Testis (tissue), 3 donors: ENCODE results near the gene RGS3. TPM values are rescaled to one million over a fixed set of nuclear protein-coding genes. Genes with fewer than 3 reads are reported as not detected.

Experiments used
- DNase-seq: peaks from one replicate; pipeline ENCODE4 v3.0.0-alpha.2; 2019
- H3K27ac ChIP-seq, 2 donors: fragments of 200-600 bp; sonication (generic); one replicate each; pipeline ENCODE4 v1.5.1; 2019
- H3K27me3 ChIP-seq: fragments of 200-600 bp; sonication (generic); one replicate; pipeline ENCODE4 v1.5.1; 2019
- H3K36me3 ChIP-seq: fragments of 200-600 bp; sonication (generic); one replicate; pipeline ENCODE4 v1.5.1; 2017; ENCODE audit warnings: low read depth; ENCODE audit errors: missing control alignments
- H3K4me1 ChIP-seq: fragments of 200-600 bp; sonication (generic); one replicate; pipeline ENCODE4 v1.5.1; 2019
- H3K4me3 ChIP-seq, 2 donors: fragments of 200-600 bp; sonication (generic); one replicate each; pipeline ENCODE4 v1.5.1; 2017 to 2019
- H3K9me3 ChIP-seq: fragments of 200-600 bp; sonication (generic); one replicate; pipeline ENCODE4 v1.5.1; 2017
- POLR2A ChIP-seq: fragments of 450-650 bp; IDR thresholded peaks from one replicate; pipeline ENCODE4 v1.6.1; 2017; ENCODE audit warnings: antibody characterized with exemption, mild to moderate bottlenecking, moderate library complexity
- WGBS, 2 donors: methylation state at CpG; one replicate each; pipeline ENCODE4 v1.1.5; 2018; 5-methylcytosine and 5-hydroxymethylcytosine counted together
- intact Hi-C: fragments of 100-400 bp; cut with DNase I; formaldehyde crosslinking; loops from one replicate; pipeline ENCODE4 v1.15.1; 2023; ENCODE audit warnings: low total_unique reads
- polyA plus RNA-seq: library from polyadenylated mRNA; stranded (reverse); fragments of 350-450 nt; fragmentation: Illumina TruSeq; extraction: RNeasy Lipid Tissue Mini Kit (QIAGEN cat#74804); gene quantifications from one replicate; pipeline ENCODE4 v1.2.3, GENCODE V29; 2014; ENCODE audit warnings: low read depth, low replicate concordance; ENCODE audit not compliant: insufficient read depth
- total RNA-seq, 2 donors: library from RNA; depleted of rRNA; stranded (reverse); fragments of >200 nt; gene quantifications; one replicate each; pipeline ENCODE4 v1.2.3, GENCODE V29; 2016
- TF ChIP-seq, protein P1 (sequence below), 3 experiments: fragments of 450-650 bp in 2 of 3; fragments of 200-600 bp in 1 of 3; sonication (generic) in 1 of 3; IDR thresholded peaks; one replicate each; pipeline ENCODE4 v1.5.1; 2016 to 2019; ENCODE audit warnings: antibody characterized with exemption in 3 of 3, mild to moderate bottlenecking in 2 of 3, moderate library complexity in 1 of 3

The RGS3 gene
- total and polyA plus RNA-seq, 3 donors from 2014 or later: 84.8 to 125 (median 119) TPM

DNA sequence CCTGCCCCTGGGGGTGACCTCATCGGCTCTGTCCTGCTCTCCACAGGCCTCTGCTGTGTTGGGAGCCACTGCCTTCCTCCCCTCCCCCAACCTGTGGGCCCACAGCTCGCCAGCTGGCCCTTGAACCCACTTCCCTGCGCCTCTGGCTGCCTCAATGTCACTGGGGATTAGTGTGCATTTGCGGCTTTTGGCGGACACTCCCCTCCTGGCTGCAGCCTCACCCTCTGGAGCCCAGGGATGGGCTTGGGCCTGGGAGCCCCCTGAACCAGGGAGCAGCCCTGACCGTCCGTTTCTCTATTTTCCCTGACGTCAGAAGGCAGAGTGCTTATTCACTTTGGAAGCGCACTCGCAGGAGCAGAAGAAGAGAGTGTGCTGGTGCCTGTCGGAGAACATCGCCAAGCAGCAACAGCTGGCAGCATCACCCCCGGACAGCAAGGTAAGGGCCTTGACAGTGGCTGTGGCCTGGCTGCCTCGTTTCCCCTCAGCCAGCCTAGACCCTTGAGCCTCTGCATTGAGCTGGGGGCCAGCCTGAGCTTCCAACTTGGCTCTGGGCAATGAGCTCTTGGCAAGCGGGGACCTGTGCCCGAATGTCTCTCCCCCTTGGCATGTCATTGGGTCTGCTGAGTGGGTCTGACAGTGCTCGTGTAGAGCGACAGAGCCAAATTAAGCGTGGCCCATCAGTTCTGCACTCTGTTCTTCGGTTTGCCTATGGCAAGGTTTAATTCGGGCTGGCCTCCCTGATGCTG is 73.1 kb downstream of the RGS3 start:
- Histone ChIP-seq H3K27me3 (no peaks in the 10 kb centered on the region), H3K36me3 (no peaks in the 10 kb centered on the region), H3K4me1 (peaks cover 22% of the 10 kb centered on the region), H3K27ac (peak overlapping the region in 1 of 2 donors; percentile 69), H3K9me3 (no peaks in the 10 kb centered on the region), H3K4me3 (no peak overlapping the region)
- TF ChIP-seq, protein P1, sequence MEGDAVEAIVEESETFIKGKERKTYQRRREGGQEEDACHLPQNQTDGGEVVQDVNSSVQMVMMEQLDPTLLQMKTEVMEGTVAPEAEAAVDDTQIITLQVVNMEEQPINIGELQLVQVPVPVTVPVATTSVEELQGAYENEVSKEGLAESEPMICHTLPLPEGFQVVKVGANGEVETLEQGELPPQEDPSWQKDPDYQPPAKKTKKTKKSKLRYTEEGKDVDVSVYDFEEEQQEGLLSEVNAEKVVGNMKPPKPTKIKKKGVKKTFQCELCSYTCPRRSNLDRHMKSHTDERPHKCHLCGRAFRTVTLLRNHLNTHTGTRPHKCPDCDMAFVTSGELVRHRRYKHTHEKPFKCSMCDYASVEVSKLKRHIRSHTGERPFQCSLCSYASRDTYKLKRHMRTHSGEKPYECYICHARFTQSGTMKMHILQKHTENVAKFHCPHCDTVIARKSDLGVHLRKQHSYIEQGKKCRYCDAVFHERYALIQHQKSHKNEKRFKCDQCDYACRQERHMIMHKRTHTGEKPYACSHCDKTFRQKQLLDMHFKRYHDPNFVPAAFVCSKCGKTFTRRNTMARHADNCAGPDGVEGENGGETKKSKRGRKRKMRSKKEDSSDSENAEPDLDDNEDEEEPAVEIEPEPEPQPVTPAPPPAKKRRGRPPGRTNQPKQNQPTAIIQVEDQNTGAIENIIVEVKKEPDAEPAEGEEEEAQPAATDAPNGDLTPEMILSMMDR (IDR thresholded peaks at IDR 0.05): no peak
- no peak for TF ChIP-seq POLR2A
- WGBS, 2 donors: 68 to 75% methylated on average over 8 to 19 of the region's 21 CpGs
- peak; percentile 81 for DNase-seq
- intact Hi-C loops: no loop called here

DNA sequence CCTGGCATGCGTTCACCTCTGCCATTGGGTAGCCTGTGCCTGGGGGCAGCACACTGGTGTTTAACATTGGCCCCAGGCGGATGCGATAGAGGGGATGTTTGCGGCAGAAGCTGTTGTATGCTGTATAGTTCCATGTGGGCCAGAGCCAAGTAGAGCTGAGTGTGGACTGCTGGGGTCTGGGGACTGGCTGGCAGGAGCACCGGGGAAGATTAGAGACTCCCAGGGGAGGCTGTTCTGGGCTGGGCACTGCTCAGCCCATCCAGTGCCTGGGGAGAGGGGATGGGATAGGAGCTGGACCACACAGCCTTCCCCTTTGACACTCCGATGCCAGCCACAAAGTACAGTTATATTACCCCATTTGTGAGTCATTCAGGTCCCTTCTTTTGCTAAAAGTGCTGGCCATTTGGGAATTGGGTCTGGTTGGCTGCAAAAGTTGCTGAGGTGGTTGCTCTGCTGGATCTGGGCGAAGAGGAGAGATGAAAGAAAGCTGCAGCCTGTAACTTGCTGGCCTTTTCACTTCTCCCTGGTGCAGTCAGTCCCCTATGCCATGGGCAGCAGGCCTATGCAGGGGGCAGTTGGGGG is 73.8 kb downstream of the RGS3 start:
- peaks cover 23% of the 10 kb centered on the region for H3K4me1 ChIP-seq
- H3K9me3 ChIP-seq: no peaks in the 10 kb centered on the region
- H3K4me3 ChIP-seq: no peak overlapping the region
- intact Hi-C loops: no loop called here
- H3K27ac ChIP-seq: no peak overlapping the region
- WGBS, 2 donors: 87 to 91% methylated on average over 7 of the region's 7 CpGs
- no peak for DNase-seq
- H3K36me3 ChIP-seq: no peaks in the 10 kb centered on the region
- TF ChIP-seq, protein P1 (IDR thresholded peaks at IDR 0.05): no peak
- no peak for TF ChIP-seq POLR2A
- H3K27me3 ChIP-seq: no peaks in the 10 kb centered on the region

DNA sequence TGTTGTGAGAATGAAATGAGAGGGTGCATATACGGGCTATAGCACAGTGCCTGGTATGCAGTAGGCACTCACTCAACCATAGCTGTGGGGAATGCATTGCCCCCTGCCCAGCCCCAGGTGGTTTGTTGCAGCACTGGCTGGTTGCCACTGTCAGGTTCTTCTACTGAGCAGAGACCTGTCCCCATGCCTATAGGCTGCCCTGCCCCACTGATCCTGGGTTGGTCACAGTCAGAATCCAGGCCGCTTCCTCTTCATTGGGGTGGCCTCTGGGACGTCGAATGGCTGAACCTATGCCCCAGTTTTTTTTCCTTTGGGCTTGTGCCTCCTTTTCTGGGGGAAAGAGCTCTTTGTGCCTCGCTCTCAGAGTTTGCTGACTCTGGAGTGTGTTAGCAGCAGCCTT is 74.6 kb downstream of the RGS3 start:
- no peak overlapping the region for H3K27ac ChIP-seq

DNA sequence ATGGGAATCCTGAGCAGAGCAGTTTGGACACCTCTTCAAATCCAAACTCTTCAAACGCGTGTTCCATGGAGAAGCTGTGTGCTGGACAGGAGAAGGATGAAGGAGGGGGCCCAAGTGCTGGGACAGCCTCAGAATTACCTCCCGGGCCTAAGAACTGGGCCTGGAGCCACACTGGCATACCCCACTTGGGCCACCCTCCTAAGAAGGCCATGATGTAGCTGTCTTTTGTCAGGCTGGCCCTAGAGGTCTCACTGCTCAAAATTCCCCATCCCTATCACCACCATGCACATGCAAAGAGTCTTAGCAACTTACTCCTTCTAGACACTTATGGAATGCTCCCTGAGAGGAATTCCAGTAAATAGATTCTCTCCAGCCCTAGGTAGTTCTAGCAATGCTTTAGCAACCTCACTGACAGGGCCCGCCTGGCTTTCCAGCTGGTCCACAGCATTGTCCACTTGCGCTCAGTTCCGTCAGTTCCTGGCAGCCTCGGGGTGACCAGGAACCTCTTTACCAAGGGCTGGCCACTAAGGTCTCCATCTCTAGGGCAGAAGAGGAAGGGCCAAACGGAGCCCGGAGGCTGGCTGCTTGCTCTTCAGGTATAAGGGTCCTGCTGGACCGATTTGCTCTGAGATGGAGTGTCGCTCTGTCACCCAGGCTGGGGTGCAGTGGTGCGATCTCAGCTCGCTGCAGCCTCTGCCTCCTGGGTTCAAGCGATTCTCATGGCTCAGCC is 75.3 kb downstream of the RGS3 start:
- 96% methylated on average over 13 to 14 of the region's 14 CpGs for WGBS, 2 donors
- no peak for TF ChIP-seq POLR2A
- TF ChIP-seq, protein P1 (IDR thresholded peaks at IDR 0.05): no peak
- H3K9me3 ChIP-seq: no peaks in the 10 kb centered on the region
- no peak overlapping the region for H3K4me3 ChIP-seq
- DNase-seq: no peak
- H3K36me3 ChIP-seq: no peaks in the 10 kb centered on the region
- no peak overlapping the region for H3K27ac ChIP-seq
- peaks cover 32% of the 10 kb centered on the region for H3K4me1 ChIP-seq
- no peaks in the 10 kb centered on the region for H3K27me3 ChIP-seq
- intact Hi-C loops: no loop called here

More for the DNA sequence above, 74.6 kb downstream of the RGS3 start:
- Histone ChIP-seq H3K4me1 (peaks cover 29% of the 10 kb centered on the region), H3K27me3 (no peaks in the 10 kb centered on the region), H3K36me3 (no peaks in the 10 kb centered on the region), H3K9me3 (no peaks in the 10 kb centered on the region), H3K4me3 (no peak overlapping the region)
- TF ChIP-seq, protein P1 (IDR thresholded peaks at IDR 0.05): no peak
- no peak for TF ChIP-seq POLR2A
- WGBS, 2 donors: 84 to 86% methylated on average over 5 of the region's 5 CpGs
- intact Hi-C loops: no loop called here
- DNase-seq: no peak
